Peyer's patch (tissue), 4 donors: ENCODE data around the gene ST6GALNAC1. TPM values are rescaled to one million over a fixed set of nuclear protein-coding genes. Genes with fewer than 3 reads are reported as not detected.

Source experiments
- DNase-seq, 3 donors: peaks; one replicate each; pipeline ENCODE4 v3.0.0-alpha.2; 2017 to 2019
- H3K27ac ChIP-seq, 4 donors: fragments of 200-600 bp; sonication (generic); one replicate each; pipeline ENCODE4 v1.5.1; 2016 to 2019
- H3K27me3 ChIP-seq, 2 donors: fragments of 200-600 bp; sonication (generic); one replicate each; pipeline ENCODE4 v1.5.1; 2019
- H3K36me3 ChIP-seq, 3 donors: fragments of 200-600 bp; sonication (generic); one replicate each; pipeline ENCODE4 v1.5.1; 2016 to 2019
- H3K4me1 ChIP-seq, 4 donors: fragments of 200-600 bp; sonication (generic); one replicate each; pipeline ENCODE4 v1.5.1; 2016 to 2019
- H3K4me3 ChIP-seq, 4 donors: fragments of 200-600 bp; sonication (generic); 1 replicate in 3 of 4; 2 replicates in 1 of 4; pipeline ENCODE4 v1.5.1; 2016 to 2019; ENCODE audit warnings: mild to moderate bottlenecking in 1 of 4
- H3K9me3 ChIP-seq, 4 donors: fragments of 200-600 bp; sonication (generic); one replicate each; pipeline ENCODE4 v1.5.1; 2016 to 2019; ENCODE audit warnings: mild to moderate bottlenecking in 1 of 4
- CTCF ChIP-seq, 6 experiments: fragments of 450-650 bp in 4 of 6; fragments of 200-600 bp in 2 of 6; sonication (generic) in 1 of 6; IDR thresholded peaks; one replicate each; pipeline ENCODE4 v1.5.1; 2017 to 2019; ENCODE audit warnings: antibody characterized with exemption in 6 of 6, mild to moderate bottlenecking in 3 of 6, moderate library complexity in 1 of 6
- POLR2A ChIP-seq, 2 donors: fragments of 450-650 bp; IDR thresholded peaks; one replicate each; pipeline ENCODE4 v1.5.1; 2017; ENCODE audit warnings: antibody characterized with exemption in 2 of 2, mild to moderate bottlenecking in 2 of 2, moderate library complexity in 2 of 2
- total RNA-seq, 4 donors: library from RNA; depleted of rRNA; stranded (reverse); fragments of >200 nt; gene quantifications; one replicate each; pipeline ENCODE4 v1.1.0, GENCODE V29; 2016

Gene ST6GALNAC1
- total RNA-seq, 4 donors from 2014 or later = 91.6 to 135 (median 102) TPM

- H3K4me1 ChIP-seq = no peaks in the 10 kb centered on the region
- no peak overlapping the region for H3K4me3 ChIP-seq
- no peaks in the 10 kb centered on the region for H3K27me3 ChIP-seq
- H3K36me3 ChIP-seq = no peaks in the 10 kb centered on the region
- H3K27ac ChIP-seq = no peak overlapping the region
- TF ChIP-seq POLR2A (IDR thresholded peaks at IDR 0.05) = no peak
- no peak for TF ChIP-seq CTCF (IDR thresholded peaks at IDR 0.05)
- no peak for DNase-seq
- no peaks in the 10 kb centered on the region for H3K9me3 ChIP-seq
Measured at GRCh38 chr17:76601065-76601464, 42.5 kb downstream of the ST6GALNAC1 start.

- Histone ChIP-seq H3K27ac (no peak overlapping the region), H3K36me3 (no peaks in the 10 kb centered on the region), H3K4me1 (no peaks in the 10 kb centered on the region), H3K27me3 (no peaks in the 10 kb centered on the region), H3K9me3 (no peaks in the 10 kb centered on the region), H3K4me3 (no peak overlapping the region)
- TF ChIP-seq POLR2A (IDR thresholded peaks at IDR 0.05) (no peak), CTCF (IDR thresholded peaks at IDR 0.05) (no peak)
- DNase-seq = no peak
Measured at GRCh38 chr17:76599694-76600460, 43.7 kb downstream of the ST6GALNAC1 start.

- TF ChIP-seq POLR2A (IDR thresholded peaks at IDR 0.05) = no peak
- TF ChIP-seq CTCF (IDR thresholded peaks at IDR 0.05) = no peak
- no peak overlapping the region for H3K27ac ChIP-seq
- no peak for DNase-seq
- no peak overlapping the region for H3K4me3 ChIP-seq
- no peaks in the 10 kb centered on the region for H3K36me3 ChIP-seq
- no peaks in the 10 kb centered on the region for H3K4me1 ChIP-seq
- no peaks in the 10 kb centered on the region for H3K27me3 ChIP-seq
- no peaks in the 10 kb centered on the region for H3K9me3 ChIP-seq
Measured at GRCh38 chr17:76598004-76598439, 45.5 kb downstream of the ST6GALNAC1 start.

GRCh38 chr17:76597156-76598003 is 46.2 kb downstream of the ST6GALNAC1 start:
- no peak for TF ChIP-seq CTCF (IDR thresholded peaks at IDR 0.05)
- TF ChIP-seq POLR2A (IDR thresholded peaks at IDR 0.05) = no peak
- no peaks in the 10 kb centered on the region for H3K27me3 ChIP-seq
- H3K4me3 ChIP-seq = no peak overlapping the region
- H3K9me3 ChIP-seq = no peaks in the 10 kb centered on the region
- H3K4me1 ChIP-seq = no peaks in the 10 kb centered on the region
- no peaks in the 10 kb centered on the region for H3K36me3 ChIP-seq
- no peak overlapping the region for H3K27ac ChIP-seq
- DNase-seq = no peak

GRCh38 chr17:76594690-76595089 is 48.9 kb downstream of the ST6GALNAC1 start:
- DNase-seq = no peak
- no peak for TF ChIP-seq CTCF (IDR thresholded peaks at IDR 0.05)
- no peak overlapping the region for H3K4me3 ChIP-seq
- H3K9me3 ChIP-seq = no peaks in the 10 kb centered on the region
- no peaks in the 10 kb centered on the region for H3K27me3 ChIP-seq
- no peaks in the 10 kb centered on the region for H3K36me3 ChIP-seq
- no peaks in the 10 kb centered on the region for H3K4me1 ChIP-seq
- no peak overlapping the region for H3K27ac ChIP-seq
